CD4-positive, CD25-positive, alpha-beta regulatory T cell (primary cell): ENCODE results near the gene TINAGL1. TPM values are rescaled to one million over a fixed set of nuclear protein-coding genes. Genes with fewer than 3 reads are reported as not detected.

ENCODE experiments used
- ATAC-seq, 2 donors: fragments of 150-1000 bp; cut with Tn5 transposase; one replicate each; pipeline ENCODE4 v1.10.0; 2021; ENCODE audit warnings: low read depth in 2 of 2, moderate number of reproducible peaks in 2 of 2, moderate library complexity in 1 of 2
- DNase-seq, 3 donors: peaks; one replicate each; pipeline versions ENCODE4 v3.0.0 to v3.0.0-alpha.2; 2012 to 2022; ENCODE audit warnings: mixed read lengths in 1 of 3
- H3K27ac ChIP-seq: one replicate; pipeline ENCODE4 v1.7.0; 2013; ENCODE audit warnings: mild to moderate bottlenecking, low read length; ENCODE audit not compliant: insufficient read depth, poor library complexity, severe bottlenecking
- H3K27me3 ChIP-seq: one replicate; pipeline ENCODE4 v1.7.0; 2013; ENCODE audit warnings: low read length; ENCODE audit not compliant: control insufficient read depth, insufficient read depth
- H3K36me3 ChIP-seq: one replicate; pipeline ENCODE4 v1.7.0; 2013; ENCODE audit warnings: mild to moderate bottlenecking, low read length, moderate library complexity; ENCODE audit not compliant: control insufficient read depth, insufficient read depth
- H3K4me1 ChIP-seq: 2 replicates; pipeline ENCODE4 v1.7.0; 2013; ENCODE audit warnings: mild to moderate bottlenecking, low read length; ENCODE audit not compliant: insufficient read depth, control insufficient read depth, poor library complexity, severe bottlenecking
- H3K4me3 ChIP-seq: one replicate; pipeline ENCODE4 v1.7.0; 2013; ENCODE audit warnings: low read depth, mild to moderate bottlenecking, low read length, moderate library complexity
- H3K9me3 ChIP-seq, 2 experiments: 1 replicate in 1 of 2; 2 replicates in 1 of 2; pipeline ENCODE4 v1.7.0; 2013; ENCODE audit warnings: low read length in 2 of 2, mild to moderate bottlenecking in 1 of 2, moderate library complexity in 1 of 2; ENCODE audit not compliant: control insufficient read depth in 2 of 2
- H3K27ac Mint-ChIP-seq, 3 donors: one replicate each; pipeline ENCODE4 v1.8.0; 2020 to 2022; ENCODE audit warnings: mild to moderate bottlenecking in 3 of 3, mixed read lengths in 3 of 3, moderate library complexity in 2 of 3
- H3K27me3 Mint-ChIP-seq: one replicate; pipeline ENCODE4 v1.8.0; 2022; ENCODE audit warnings: mild to moderate bottlenecking, mixed read lengths
- H3K36me3 Mint-ChIP-seq: one replicate; pipeline ENCODE4 v1.8.0; 2020; ENCODE audit warnings: mixed read lengths
- H3K4me1 Mint-ChIP-seq, 4 donors: one replicate each; pipeline ENCODE4 v1.8.0; 2020 to 2022; ENCODE audit warnings: mixed read lengths in 4 of 4, mild to moderate bottlenecking in 1 of 4
- H3K4me3 Mint-ChIP-seq, 4 donors: one replicate each; pipeline ENCODE4 v1.8.0; 2020 to 2022; ENCODE audit warnings: mild to moderate bottlenecking in 4 of 4, mixed read lengths in 4 of 4, moderate library complexity in 3 of 4
- H3K9me3 Mint-ChIP-seq, 7 donors: one replicate each; pipeline ENCODE4 v1.8.0; 2020 to 2022; ENCODE audit warnings: mixed read lengths in 7 of 7, mild to moderate bottlenecking in 3 of 7, moderate library complexity in 2 of 7
- polyA plus RNA-seq, 4 donors: library from polyadenylated mRNA; unstranded; fragments of 300-500 nt; fragmentation: Illumina TruSeq; gene quantifications; one replicate each; pipeline ENCODE4 v1.2.3, GENCODE V29; 2021
- total RNA-seq: library from RNA; stranded (reverse); gene quantifications from one replicate; pipeline ENCODE4 v1.2.3, GENCODE V29; 2022

The TINAGL1 gene
- total and polyA plus RNA-seq, 5 donors from 2014 or later = not detected

DNA sequence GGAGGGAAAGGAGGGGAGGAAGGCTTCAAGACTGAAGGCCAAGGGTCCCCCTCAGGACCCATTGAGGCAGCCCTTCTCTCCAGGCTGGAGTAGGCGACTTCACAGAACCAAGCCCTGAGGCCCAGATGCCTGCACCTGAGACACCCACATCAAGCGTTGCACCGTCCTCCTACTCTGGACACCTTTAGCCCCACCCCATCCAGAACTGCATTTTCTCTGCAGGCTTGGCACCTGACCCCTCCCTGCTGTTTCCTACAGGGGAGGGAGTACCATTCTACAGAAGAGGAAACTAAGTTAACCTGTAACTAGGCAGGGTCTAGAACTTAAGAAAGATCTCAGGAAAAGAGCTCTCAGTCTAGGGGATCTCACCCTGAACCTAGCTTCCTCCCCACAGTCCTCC lies 56.3 kb downstream of the TINAGL1 start:
- H3K4me3 Mint-ChIP-seq = no peak overlapping the region
- ATAC-seq (no peak), DNase-seq (no peak)
- H3K4me3 ChIP-seq = no peak overlapping the region
- H3K36me3 Mint-ChIP-seq = peaks cover 29% of the 10 kb centered on the region
- no peaks in the 10 kb centered on the region for H3K9me3 Mint-ChIP-seq
- H3K9me3 ChIP-seq = no peaks in the 10 kb centered on the region
- peaks cover 16 to 20% (median 18%) of the 10 kb centered on the region in 4 donors for H3K4me1 Mint-ChIP-seq
- no peaks in the 10 kb centered on the region for H3K27me3 ChIP-seq
- no peaks in the 10 kb centered on the region for H3K27me3 Mint-ChIP-seq
- H3K27ac ChIP-seq = no peak overlapping the region
- H3K4me1 ChIP-seq = peaks cover under 1% of the 10 kb centered on the region
- no peak overlapping the region for H3K27ac Mint-ChIP-seq
- peaks cover 66% of the 10 kb centered on the region for H3K36me3 ChIP-seq

DNA sequence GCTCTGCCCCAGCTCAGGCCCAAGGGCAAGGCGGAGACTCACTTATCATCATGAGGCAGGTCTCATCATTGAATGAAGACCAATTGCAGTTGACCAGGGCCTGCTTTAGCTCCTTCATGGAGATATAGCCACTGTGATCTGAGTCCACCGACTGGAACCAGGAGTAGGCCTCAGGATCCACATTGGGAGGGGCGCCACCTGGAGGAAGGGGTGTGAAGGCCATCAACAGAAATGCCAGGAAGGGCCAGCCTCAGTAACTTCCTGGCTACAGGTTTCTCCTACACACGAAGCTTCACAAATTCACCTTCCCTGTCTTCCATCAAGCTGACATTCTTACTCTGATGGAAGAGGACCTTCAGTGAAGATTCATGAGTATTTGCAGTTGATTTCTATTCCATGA lies 56.8 kb downstream of the TINAGL1 start:
- no peak overlapping the region for H3K4me3 ChIP-seq
- no peaks in the 10 kb centered on the region for H3K27me3 ChIP-seq
- Mint-ChIP-seq H3K27ac (no peak overlapping the region), H3K27me3 (no peaks in the 10 kb centered on the region), H3K4me3 (no peak overlapping the region), H3K9me3 (no peaks in the 10 kb centered on the region), H3K4me1 (peaks cover 20 to 24% (median 23%) of the 10 kb centered on the region in 4 donors), H3K36me3 (peaks cover 26% of the 10 kb centered on the region)
- no peaks in the 10 kb centered on the region for H3K9me3 ChIP-seq
- no peak overlapping the region for H3K27ac ChIP-seq
- no peak for ATAC-seq
- H3K4me1 ChIP-seq = peaks cover 6% of the 10 kb centered on the region
- H3K36me3 ChIP-seq = peaks cover 66% of the 10 kb centered on the region
- DNase-seq = peak in 1 of 3 donors; percentile 14

Other genes starting within 250 kb of the TINAGL1 start
- gene FABP3, start 203.4 kb upstream of the TINAGL1 start, total RNA-seq = not detected
- gene FABP3, start 203.4 kb upstream of the TINAGL1 start, polyA plus RNA-seq = not detected
- gene SERINC2, start 163.3 kb upstream of the TINAGL1 start, total RNA-seq = not detected
- gene SERINC2, start 163.3 kb upstream of the TINAGL1 start, polyA plus RNA-seq = under 1 TPM in 1 of 4 donors, not detected in 3; 0.08 TPM
- not detected for gene HCRTR1, start 41.2 kb downstream of the TINAGL1 start, total RNA-seq
- gene HCRTR1, start 41.2 kb downstream of the TINAGL1 start, polyA plus RNA-seq = not detected
- 58.8 TPM for gene PEF1, start 68.4 kb downstream of the TINAGL1 start, total RNA-seq
- gene PEF1, start 68.4 kb downstream of the TINAGL1 start, polyA plus RNA-seq = 100 to 1,000 TPM in 2 of 4 donors, 10 to 100 TPM in 2; 94.2 to 108 (median 101) TPM
- not detected for gene COL16A1, start 127.5 kb downstream of the TINAGL1 start, total RNA-seq
- gene COL16A1, start 127.5 kb downstream of the TINAGL1 start, polyA plus RNA-seq = not detected
- 1.9 TPM for gene ADGRB2, start 187.8 kb downstream of the TINAGL1 start, total RNA-seq
- gene ADGRB2, start 187.8 kb downstream of the TINAGL1 start, polyA plus RNA-seq = under 1 TPM; 0.19 to 0.49 (median 0.31) TPM
- gene SPOCD1, start 239.5 kb downstream of the TINAGL1 start, total RNA-seq = 1.1 TPM
- not detected for gene SPOCD1, start 239.5 kb downstream of the TINAGL1 start, polyA plus RNA-seq